ENCODE measurements around the gene MBP.

DNA sequence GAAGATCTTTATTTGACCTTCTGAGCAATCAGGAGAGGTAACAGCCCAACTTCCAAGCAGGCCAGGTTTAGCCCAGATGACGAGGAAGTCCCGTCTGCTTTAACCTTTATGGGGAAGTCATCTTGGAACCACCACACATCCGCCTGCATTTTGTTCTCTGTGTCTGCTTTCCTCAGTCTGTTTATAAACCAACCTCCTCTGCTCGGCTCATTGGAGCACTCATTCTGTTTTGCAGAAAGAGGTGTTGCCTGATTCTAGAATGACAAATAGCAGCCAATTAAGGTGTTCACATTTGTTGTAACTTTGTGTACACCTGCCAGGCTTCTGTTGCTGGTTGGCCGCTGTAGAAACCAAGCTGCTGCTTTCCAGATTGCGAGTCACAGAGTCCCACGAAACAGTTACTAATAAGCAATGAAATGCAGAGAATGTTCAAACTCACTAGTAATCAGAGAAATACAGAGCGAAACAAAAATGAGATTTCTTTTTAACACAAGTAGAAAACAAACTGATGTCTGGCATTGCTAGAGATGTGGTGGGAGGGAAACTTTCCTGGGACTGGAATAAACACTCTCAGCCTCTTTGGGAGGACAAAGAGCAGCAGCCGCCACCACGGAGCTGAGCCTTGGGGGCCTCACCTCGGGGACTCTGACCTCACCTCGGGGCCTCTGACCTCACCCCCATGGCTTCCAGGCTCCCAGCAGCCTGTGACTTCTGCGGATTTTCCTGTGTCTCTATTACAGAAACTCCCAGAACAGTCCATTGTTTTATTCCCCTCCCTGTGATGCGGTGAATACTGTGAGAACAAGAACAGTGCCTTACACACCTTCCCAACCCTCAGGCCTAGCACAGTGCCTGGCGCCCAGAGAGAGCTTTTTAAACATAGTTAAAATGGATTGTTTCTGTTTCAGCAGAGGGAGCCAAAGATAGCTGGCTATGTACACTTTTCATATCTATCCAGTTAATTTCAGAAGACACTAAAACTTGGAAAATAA lies 64.0 kb downstream of the MBP start:
- TF ChIP-seq, protein P1, sequence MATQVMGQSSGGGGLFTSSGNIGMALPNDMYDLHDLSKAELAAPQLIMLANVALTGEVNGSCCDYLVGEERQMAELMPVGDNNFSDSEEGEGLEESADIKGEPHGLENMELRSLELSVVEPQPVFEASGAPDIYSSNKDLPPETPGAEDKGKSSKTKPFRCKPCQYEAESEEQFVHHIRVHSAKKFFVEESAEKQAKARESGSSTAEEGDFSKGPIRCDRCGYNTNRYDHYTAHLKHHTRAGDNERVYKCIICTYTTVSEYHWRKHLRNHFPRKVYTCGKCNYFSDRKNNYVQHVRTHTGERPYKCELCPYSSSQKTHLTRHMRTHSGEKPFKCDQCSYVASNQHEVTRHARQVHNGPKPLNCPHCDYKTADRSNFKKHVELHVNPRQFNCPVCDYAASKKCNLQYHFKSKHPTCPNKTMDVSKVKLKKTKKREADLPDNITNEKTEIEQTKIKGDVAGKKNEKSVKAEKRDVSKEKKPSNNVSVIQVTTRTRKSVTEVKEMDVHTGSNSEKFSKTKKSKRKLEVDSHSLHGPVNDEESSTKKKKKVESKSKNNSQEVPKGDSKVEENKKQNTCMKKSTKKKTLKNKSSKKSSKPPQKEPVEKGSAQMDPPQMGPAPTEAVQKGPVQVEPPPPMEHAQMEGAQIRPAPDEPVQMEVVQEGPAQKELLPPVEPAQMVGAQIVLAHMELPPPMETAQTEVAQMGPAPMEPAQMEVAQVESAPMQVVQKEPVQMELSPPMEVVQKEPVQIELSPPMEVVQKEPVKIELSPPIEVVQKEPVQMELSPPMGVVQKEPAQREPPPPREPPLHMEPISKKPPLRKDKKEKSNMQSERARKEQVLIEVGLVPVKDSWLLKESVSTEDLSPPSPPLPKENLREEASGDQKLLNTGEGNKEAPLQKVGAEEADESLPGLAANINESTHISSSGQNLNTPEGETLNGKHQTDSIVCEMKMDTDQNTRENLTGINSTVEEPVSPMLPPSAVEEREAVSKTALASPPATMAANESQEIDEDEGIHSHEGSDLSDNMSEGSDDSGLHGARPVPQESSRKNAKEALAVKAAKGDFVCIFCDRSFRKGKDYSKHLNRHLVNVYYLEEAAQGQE (IDR thresholded peaks at IDR 0.05; ENCODE audit: insufficient replicate concordance, low read depth) = no peak
- TF ChIP-seq, protein P2, sequence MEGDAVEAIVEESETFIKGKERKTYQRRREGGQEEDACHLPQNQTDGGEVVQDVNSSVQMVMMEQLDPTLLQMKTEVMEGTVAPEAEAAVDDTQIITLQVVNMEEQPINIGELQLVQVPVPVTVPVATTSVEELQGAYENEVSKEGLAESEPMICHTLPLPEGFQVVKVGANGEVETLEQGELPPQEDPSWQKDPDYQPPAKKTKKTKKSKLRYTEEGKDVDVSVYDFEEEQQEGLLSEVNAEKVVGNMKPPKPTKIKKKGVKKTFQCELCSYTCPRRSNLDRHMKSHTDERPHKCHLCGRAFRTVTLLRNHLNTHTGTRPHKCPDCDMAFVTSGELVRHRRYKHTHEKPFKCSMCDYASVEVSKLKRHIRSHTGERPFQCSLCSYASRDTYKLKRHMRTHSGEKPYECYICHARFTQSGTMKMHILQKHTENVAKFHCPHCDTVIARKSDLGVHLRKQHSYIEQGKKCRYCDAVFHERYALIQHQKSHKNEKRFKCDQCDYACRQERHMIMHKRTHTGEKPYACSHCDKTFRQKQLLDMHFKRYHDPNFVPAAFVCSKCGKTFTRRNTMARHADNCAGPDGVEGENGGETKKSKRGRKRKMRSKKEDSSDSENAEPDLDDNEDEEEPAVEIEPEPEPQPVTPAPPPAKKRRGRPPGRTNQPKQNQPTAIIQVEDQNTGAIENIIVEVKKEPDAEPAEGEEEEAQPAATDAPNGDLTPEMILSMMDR (IDR thresholded peaks at IDR 0.05; ENCODE audit: insufficient read depth, low read length) = no peak
- TF ChIP-seq GABPA (IDR thresholded peaks at IDR 0.05; ENCODE audit: low read depth) (no peak), POLR2AphosphoS5 (IDR thresholded peaks at IDR 0.05; ENCODE audit: low read depth) (peak; percentile 19; the same call in 1 of the 2 replicates)

Measured in HL-60 (cell line).